CD4-positive, alpha-beta T cell (primary cell): ENCODE measurements around the gene SURF2. TPM values are rescaled to one million over a fixed set of nuclear protein-coding genes. Genes with fewer than 3 reads are reported as not detected.

Experiments
- ATAC-seq: fragments of 200-7000 bp; cut with Tn5 transposase; one replicate; pipeline ENCODE4 v1.10.0; 2022; ENCODE audit warnings: mild to moderate bottlenecking; ENCODE audit not compliant: poor library complexity
- CTCF ChIA-PET: fragments of 350-600 bp; sonication (Branson Sonifier 250); formaldehyde crosslinking; loops from one replicate; lab custom pipeline; 2021; ENCODE audit warnings: antibody characterized with exemption, inconsistent platforms; lab: Charles Lee
- POLR2A ChIA-PET: fragments of 350-600 bp; sonication (Branson Sonifier 250); formaldehyde crosslinking; loops from one replicate; lab custom pipeline; 2021; ENCODE audit warnings: antibody characterized with exemption, inconsistent platforms; lab: Charles Lee
- DNase-seq, 14 experiments: peaks; one replicate each; pipeline ENCODE4 v3.0.0-alpha.2; 2013 to 2020; ENCODE audit warnings: mixed read lengths in 2 of 14
- H3K27ac ChIP-seq, 2 donors: one replicate each; pipeline versions ENCODE4 v1.5.1 to v1.7.0; 2013; ENCODE audit warnings: low read length in 2 of 2, low read depth in 1 of 2, mild to moderate bottlenecking in 1 of 2
- H3K27me3 ChIP-seq, 2 experiments: 1 replicate in 1 of 2; 2 replicates in 1 of 2; pipeline versions ENCODE4 v1.6.1 to v1.7.0; 2013; ENCODE audit warnings: low read length in 2 of 2, control low read depth in 1 of 2, mild to moderate bottlenecking in 1 of 2, moderate library complexity in 1 of 2; ENCODE audit not compliant: insufficient read depth in 2 of 2, control insufficient read depth in 1 of 2
- H3K36me3 ChIP-seq: one replicate; pipeline ENCODE4 v1.6.1; 2013; ENCODE audit warnings: low read length, control low read depth; ENCODE audit not compliant: insufficient read depth
- H3K4me1 ChIP-seq: one replicate; pipeline ENCODE4 v1.6.1; 2013; ENCODE audit warnings: low read length, control low read depth; ENCODE audit not compliant: insufficient read depth
- H3K4me3 ChIP-seq: one replicate; pipeline ENCODE4 v1.5.1; 2013; ENCODE audit warnings: mild to moderate bottlenecking, low read length, moderate library complexity
- H3K9me3 ChIP-seq, 2 experiments: 1 replicate in 1 of 2; 2 replicates in 1 of 2; pipeline versions ENCODE4 v1.6.1 to v1.7.0; 2013; ENCODE audit warnings: low read length in 2 of 2, mild to moderate bottlenecking in 2 of 2, control low read depth in 1 of 2, moderate library complexity in 1 of 2; ENCODE audit not compliant: control insufficient read depth in 1 of 2, insufficient read depth in 1 of 2
- H3K27ac Mint-ChIP-seq: one replicate; pipeline ENCODE4 v1.8.0; 2020; ENCODE audit warnings: mixed read lengths
- H3K27me3 Mint-ChIP-seq: one replicate; pipeline ENCODE4 v1.8.0; 2021; ENCODE audit warnings: mixed read lengths
- H3K36me3 Mint-ChIP-seq: one replicate; pipeline ENCODE4 v1.8.0; 2021; ENCODE audit warnings: low read depth, mixed read lengths
- H3K4me1 Mint-ChIP-seq: one replicate; pipeline ENCODE4 v1.8.0; 2021; ENCODE audit warnings: low read depth, mixed read lengths
- H3K4me3 Mint-ChIP-seq: one replicate; pipeline ENCODE4 v1.8.0; 2020; ENCODE audit warnings: mild to moderate bottlenecking, mixed read lengths
- H3K9me3 Mint-ChIP-seq: one replicate; pipeline ENCODE4 v1.8.0; 2020; ENCODE audit warnings: mixed read lengths
- intact Hi-C, 2 experiments: fragments of 100-400 bp; cut with DNase I in 1 of 2; cut with micrococcal nuclease in 1 of 2; formaldehyde crosslinking; loops; one replicate each; pipeline versions ENCODE4 v1.15.1 to v1.9.0; 2023 to 2025; cut with DNase I, micrococcal nuclease
- total RNA-seq, 174 experiments: library from RNA in 2 of 174; stranded (reverse) in 2 of 174; gene quantifications; one replicate each; pipeline ENCODE4 v1.2.3 and lab custom pipeline; 2021 to 2026
- TF ChIP-seq, protein P1 (sequence below): fragments of 200-600 bp; IDR thresholded peaks from one replicate; pipeline ENCODE4 v1.8.0; 2022; ENCODE audit warnings: antibody characterized with exemption, mild to moderate bottlenecking

SURF2 gene
- total RNA-seq, 2 experiments from 2014 or later = 12.7 TPM

DNA sequence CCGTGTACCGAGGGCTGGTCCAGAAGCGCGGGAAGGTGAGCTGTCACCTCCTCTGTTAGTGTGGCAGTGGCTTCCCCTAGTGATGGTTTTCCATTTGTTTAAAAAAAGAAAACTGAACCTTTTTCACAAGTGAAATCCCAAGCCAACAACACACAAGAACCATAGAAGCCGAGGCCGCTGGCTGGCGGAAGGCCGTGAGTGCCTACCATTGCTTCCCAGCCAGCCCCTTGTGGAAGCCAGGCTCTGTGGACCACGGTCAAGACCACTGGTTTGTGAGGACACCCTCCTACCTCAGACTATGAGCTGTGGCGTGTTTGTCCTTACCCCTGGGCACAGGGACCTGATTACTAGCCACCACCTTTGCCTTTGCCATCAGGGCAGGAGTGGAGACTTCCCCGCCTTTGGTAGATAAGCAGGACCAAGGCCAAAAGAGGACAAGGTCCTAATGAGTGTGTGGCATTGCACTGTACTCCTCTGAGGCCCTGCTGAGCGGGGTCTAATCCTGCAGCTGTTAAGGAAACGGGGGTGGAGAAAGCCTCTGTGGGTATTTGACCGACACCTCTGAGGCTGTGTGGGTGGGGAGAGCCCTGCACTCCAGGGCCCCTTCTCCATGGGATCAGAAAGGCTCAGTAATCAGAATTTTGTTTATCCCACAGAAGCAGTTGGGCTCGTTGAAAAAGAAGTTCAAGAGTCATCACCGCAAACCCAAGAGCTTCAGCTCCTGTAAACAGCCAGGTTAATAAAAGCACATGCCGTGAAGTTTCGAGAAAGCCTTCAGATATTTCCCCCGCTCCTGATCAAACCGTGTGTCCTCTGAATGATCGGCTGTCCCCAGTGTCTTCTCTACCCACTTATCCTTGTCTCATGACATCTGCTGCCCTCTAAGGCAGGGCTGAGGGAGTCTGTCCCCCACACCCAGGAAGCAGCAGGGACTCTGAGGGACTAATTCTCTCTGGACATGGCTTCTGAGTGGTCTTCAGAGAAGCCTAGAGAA lies 4.3 kb downstream of the SURF2 start:
- no peaks in the 10 kb centered on the region for H3K27me3 ChIP-seq
- DNase-seq (no peak), ATAC-seq (no peak)
- no peak overlapping the region for H3K4me3 ChIP-seq
- no peaks in the 10 kb centered on the region for H3K9me3 Mint-ChIP-seq
- POLR2A ChIA-PET = interaction anchor here (7.4 kb wide), 1 partner anchor 12 kb away, joined by 109 read pairs; the partner anchor contains the start of genes STKLD1 and SURF4
- H3K36me3 Mint-ChIP-seq = peaks cover 70% of the 10 kb centered on the region
- H3K4me1 ChIP-seq = peaks cover 35% of the 10 kb centered on the region
- intact Hi-C loops = no loop called here
- no peaks in the 10 kb centered on the region for H3K9me3 ChIP-seq
- H3K27ac ChIP-seq = no peak overlapping the region
- CTCF ChIA-PET = interaction anchor here (2.6 kb wide), 1 partner anchor 10 kb away, joined by 8 read pairs; no protein-coding TSS in a partner anchor
- H3K4me1 Mint-ChIP-seq = peaks cover 25% of the 10 kb centered on the region
- TF ChIP-seq, protein P1, sequence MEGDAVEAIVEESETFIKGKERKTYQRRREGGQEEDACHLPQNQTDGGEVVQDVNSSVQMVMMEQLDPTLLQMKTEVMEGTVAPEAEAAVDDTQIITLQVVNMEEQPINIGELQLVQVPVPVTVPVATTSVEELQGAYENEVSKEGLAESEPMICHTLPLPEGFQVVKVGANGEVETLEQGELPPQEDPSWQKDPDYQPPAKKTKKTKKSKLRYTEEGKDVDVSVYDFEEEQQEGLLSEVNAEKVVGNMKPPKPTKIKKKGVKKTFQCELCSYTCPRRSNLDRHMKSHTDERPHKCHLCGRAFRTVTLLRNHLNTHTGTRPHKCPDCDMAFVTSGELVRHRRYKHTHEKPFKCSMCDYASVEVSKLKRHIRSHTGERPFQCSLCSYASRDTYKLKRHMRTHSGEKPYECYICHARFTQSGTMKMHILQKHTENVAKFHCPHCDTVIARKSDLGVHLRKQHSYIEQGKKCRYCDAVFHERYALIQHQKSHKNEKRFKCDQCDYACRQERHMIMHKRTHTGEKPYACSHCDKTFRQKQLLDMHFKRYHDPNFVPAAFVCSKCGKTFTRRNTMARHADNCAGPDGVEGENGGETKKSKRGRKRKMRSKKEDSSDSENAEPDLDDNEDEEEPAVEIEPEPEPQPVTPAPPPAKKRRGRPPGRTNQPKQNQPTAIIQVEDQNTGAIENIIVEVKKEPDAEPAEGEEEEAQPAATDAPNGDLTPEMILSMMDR = no peak
- peak overlapping the region; percentile 27 for H3K4me3 Mint-ChIP-seq
- H3K36me3 ChIP-seq = peaks cover 69% of the 10 kb centered on the region
- peak overlapping the region; percentile 42 for H3K27ac Mint-ChIP-seq
- no peaks in the 10 kb centered on the region for H3K27me3 Mint-ChIP-seq

DNA sequence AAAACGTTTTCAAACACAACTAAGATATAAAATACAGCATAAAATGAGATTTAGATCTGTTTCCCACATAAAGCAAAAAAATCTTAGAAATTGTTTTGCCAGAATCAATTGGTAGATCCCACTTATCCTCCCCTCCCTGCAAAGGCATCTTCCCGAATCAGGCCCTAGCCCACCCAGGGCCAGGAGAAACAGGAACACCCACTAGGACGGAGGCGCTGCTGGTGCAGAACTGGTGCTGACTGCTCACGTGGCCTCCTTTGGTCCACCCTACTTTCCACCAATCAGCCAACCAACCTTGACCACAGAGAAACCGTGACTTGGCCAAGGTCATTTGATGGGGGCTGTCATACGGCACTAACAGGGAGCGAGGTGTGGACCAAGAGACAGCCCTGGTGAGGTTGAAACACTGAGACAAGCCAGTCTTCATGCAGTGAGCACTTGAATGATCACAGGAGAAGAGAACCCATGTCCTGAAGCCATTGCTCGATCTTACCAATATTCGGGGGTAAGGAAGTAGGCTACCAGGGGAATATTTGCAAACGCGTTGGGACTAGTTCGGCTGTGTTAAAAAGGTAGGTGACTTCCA lies 5.2 kb downstream of the SURF2 start:
- H3K4me1 Mint-ChIP-seq = peaks cover 31% of the 10 kb centered on the region
- H3K36me3 Mint-ChIP-seq = peaks cover 79% of the 10 kb centered on the region
- H3K4me3 Mint-ChIP-seq = no peak overlapping the region

More for the DNA sequence above, 5.2 kb downstream of the SURF2 start:
- ATAC-seq (no peak), DNase-seq (no peak)
- intact Hi-C loops = no loop called here
- peak overlapping the region in 1 of 2 donors; percentile 3 for H3K27ac ChIP-seq
- ChIA-PET POLR2A (interaction anchor here (1.8 to 7.4 kb wide), 2 partner anchors 10 to 12 kb away, joined by 9 to 109 read pairs; partner anchors contain the start of genes STKLD1 and SURF4), CTCF (no interaction called here)
- H3K9me3 ChIP-seq = no peaks in the 10 kb centered on the region
- peaks cover 33% of the 10 kb centered on the region for H3K4me1 ChIP-seq
- no peak overlapping the region for H3K4me3 ChIP-seq
- peaks cover 78% of the 10 kb centered on the region for H3K36me3 ChIP-seq
- peak overlapping the region; percentile 42 for H3K27ac Mint-ChIP-seq
- H3K9me3 Mint-ChIP-seq = no peaks in the 10 kb centered on the region
- no peaks in the 10 kb centered on the region for H3K27me3 Mint-ChIP-seq
- H3K27me3 ChIP-seq = no peaks in the 10 kb centered on the region
- TF ChIP-seq, protein P1 = no peak
